Measurements from ENCODE around the gene ZNF138. TPM values are rescaled to one million over a fixed set of nuclear protein-coding genes. Genes with fewer than 3 reads are reported as not detected.
A peak's percentile ranks its signal among the peaks of the same experiment; 100 is the strongest.

Gene ZNF138
- total and polyA plus RNA-seq, 8 donors = 3.0 to 4.5 (median 3.6) TPM

DNA sequence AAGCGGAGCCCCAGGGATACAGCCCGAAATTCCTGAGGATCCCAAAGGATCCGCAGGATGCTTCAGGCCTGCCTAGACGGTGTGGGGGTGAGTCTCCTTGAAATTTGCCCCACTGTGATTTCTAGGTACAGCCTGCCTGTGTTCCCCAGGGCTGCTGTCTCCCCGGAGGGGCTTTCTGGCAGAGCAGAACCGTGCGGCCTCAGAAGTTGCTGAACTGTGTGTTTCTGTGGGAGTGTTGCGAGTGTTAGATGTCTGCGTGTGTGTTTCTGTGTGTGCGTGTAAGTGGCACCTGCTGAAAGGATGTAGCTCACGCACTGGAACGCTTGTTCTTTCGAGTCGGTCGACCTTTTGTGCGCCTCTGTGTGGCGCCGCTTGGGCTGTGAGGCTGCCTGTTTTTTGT lies 81.0 kb downstream of the ZNF138 start:
- ATAC-seq = no peak
- FAIRE-seq = no peak
- DNase-seq = no peak

DNA sequence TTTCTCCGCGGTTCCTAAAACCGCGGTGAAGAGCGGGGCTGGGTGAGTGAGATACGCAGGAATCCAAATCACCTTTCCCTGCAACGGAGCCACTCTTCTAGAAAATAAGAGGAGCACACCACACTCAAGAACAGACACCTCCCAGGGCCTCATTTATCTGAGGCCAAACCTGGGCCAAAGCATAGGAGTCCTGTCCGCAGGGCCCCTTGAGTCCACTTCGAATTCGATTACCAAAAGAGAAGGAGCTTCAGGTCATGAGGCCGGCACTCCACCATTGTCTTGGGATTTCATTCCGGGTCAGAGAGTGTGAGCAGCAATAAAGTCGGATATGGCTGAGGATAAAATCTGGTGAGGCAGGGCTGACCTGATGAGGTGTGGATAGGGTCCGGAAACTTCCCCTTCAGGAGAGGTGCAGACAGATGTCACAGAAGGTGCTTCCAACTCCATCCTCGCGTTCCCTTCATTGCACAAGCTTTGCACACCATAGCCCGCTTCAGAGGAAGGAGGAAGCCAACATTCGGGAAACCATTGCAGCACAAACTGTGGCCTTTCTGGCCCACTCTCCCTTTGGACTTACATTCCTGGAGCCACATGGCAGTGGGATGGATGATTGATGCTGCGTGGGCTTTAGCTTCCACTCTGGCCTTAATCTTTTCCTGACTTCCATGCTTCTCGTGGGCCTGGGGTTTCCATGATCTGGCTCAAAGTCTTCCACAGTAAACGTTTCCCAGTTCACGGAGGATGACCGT lies 81.6 kb downstream of the ZNF138 start:
- Histone ChIP-seq H3K27me3 (no peaks in the 10 kb centered on the region), H3K36me3 (no peaks in the 10 kb centered on the region), H3K4me3 (no peak overlapping the region), H3K27ac (no peak overlapping the region), H3K4me1 (no peaks in the 10 kb centered on the region), H3K9me3 (no peaks in the 10 kb centered on the region)
- intact Hi-C loops (cut with DNase I) = no loop called here
- TF ChIP-seq, protein P1, sequence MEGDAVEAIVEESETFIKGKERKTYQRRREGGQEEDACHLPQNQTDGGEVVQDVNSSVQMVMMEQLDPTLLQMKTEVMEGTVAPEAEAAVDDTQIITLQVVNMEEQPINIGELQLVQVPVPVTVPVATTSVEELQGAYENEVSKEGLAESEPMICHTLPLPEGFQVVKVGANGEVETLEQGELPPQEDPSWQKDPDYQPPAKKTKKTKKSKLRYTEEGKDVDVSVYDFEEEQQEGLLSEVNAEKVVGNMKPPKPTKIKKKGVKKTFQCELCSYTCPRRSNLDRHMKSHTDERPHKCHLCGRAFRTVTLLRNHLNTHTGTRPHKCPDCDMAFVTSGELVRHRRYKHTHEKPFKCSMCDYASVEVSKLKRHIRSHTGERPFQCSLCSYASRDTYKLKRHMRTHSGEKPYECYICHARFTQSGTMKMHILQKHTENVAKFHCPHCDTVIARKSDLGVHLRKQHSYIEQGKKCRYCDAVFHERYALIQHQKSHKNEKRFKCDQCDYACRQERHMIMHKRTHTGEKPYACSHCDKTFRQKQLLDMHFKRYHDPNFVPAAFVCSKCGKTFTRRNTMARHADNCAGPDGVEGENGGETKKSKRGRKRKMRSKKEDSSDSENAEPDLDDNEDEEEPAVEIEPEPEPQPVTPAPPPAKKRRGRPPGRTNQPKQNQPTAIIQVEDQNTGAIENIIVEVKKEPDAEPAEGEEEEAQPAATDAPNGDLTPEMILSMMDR (IDR thresholded peaks at IDR 0.05) = no peak
- WGBS, 2 donors = 79 to 84% methylated on average over 23 of the region's 23 CpGs
- FAIRE-seq = no peak
- ATAC-seq = no peak
- no peak for DNase-seq

More for the DNA sequence above, 81.0 kb downstream of the ZNF138 start:
- H3K4me3 ChIP-seq = no peak overlapping the region
- no peaks in the 10 kb centered on the region for H3K9me3 ChIP-seq
- TF ChIP-seq, protein P1 (IDR thresholded peaks at IDR 0.05) = no peak
- no peak overlapping the region for H3K27ac ChIP-seq
- H3K4me1 ChIP-seq = no peaks in the 10 kb centered on the region
- no peaks in the 10 kb centered on the region for H3K36me3 ChIP-seq
- no peaks in the 10 kb centered on the region for H3K27me3 ChIP-seq
- 77 to 79% methylated on average over 18 of the region's 18 CpGs for WGBS, 2 donors
- intact Hi-C loops (cut with DNase I) = no loop called here

DNA sequence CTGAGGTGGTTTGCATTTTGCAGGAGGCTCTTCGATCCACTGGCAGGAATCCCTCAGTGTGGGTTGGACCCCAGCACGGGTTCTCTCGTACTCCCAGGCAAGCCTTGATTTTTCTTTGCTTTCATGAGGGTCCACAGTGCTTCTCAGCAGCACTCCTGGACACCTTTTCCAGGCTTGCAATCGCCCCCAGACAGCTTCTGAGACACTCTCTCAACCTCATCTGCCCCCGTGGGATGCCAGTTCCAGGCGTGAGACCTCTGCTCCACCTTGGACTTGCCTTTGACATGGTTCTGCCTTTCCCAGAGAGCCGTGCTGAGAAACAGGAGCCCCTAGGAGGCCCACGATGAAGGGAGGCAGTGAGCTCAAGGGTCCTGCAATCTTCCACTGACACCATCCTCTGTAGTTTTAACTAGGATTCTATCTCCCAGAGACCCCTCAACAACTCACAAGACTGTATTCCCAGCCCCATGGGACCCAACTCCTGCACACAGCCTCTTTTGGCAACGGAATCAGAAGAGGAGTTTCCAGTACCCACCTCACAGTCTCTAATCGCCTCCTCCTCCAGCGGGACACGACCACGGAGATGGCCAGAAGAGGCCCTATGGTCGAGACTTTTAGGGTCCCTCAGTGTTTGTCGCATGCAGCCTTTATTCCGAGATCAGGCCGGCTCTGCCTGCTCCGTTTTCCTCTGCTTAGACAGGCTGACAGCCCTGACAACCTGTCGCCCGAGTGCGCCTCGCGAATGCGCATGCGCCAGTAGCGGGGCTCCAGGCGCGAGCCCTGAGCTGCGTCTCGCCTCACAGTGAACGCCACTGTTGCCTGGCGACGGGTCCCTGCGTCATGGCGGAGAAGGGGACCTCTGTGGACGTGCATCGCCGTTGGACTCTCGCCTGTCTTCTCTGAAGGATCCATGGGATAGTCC lies 82.8 kb downstream of the ZNF138 start:
- FAIRE-seq (no peak), ATAC-seq (peak; percentile 75 to 86 (median 82)), DNase-seq (peak in 5 of 6 donors; percentile 39 to 86 (median 63))
- Histone ChIP-seq H3K27me3 (no peaks in the 10 kb centered on the region), H3K36me3 (no peaks in the 10 kb centered on the region), H3K4me1 (no peaks in the 10 kb centered on the region), H3K4me3 (peak overlapping the region in 1 of 4 donors; percentile 33), H3K27ac (no peak overlapping the region), H3K9me3 (no peaks in the 10 kb centered on the region)
- intact Hi-C loops (cut with DNase I) = no loop called here
- WGBS, 2 donors = 15 to 20% methylated on average over 39 of the region's 39 CpGs
- TF ChIP-seq, protein P1 (IDR thresholded peaks at IDR 0.05) = no peak

DNA sequence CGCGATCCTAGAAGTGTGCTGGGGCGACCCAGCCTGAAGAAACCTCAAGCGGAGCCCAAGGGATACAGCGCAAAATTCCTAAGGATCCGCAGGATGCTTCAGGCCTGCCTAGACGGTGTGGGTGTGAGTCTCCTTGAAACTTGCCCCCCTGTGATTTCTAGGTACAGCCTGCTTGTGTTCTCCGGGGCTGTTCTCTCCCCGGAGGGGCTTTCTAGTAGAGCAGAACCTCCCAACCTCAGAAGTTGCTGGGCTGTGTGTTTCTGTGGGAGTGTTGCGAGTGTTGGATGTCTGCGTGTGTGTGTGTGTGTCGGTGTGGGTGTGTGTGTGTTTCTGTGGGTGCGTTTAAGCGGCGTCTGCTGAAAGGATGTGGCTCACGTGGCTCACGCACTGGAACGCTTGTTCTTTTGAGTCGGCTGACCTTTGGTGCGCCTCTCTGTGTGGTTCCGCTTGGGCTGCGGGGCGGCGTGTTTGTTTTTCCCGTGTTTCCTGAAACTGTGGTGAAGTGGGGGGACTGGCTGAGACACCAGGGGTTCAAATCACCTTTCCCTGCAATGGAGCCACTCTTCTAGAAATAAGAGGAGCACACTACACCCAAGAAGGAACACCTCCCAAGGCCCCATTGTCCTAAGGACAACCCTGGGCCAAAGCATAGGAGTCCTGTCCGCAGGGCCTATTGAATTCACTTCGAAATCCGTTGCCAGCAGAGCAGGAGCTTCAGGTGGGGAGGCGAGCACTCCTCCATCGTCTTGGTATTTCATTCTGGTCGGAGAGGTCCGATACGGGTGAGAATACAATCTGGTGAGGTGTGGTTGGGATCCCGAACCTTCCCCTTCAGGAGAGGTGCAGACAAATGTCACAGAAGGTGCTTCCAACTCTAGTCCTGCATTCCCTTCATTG lies 83.7 kb downstream of the ZNF138 start:
- no peaks in the 10 kb centered on the region for H3K27me3 ChIP-seq
- no peaks in the 10 kb centered on the region for H3K9me3 ChIP-seq
- FAIRE-seq (no peak), DNase-seq (no peak), ATAC-seq (no peak)
- 66 to 70% methylated on average over 34 of the region's 34 CpGs for WGBS, 2 donors
- TF ChIP-seq, protein P1 (IDR thresholded peaks at IDR 0.05) = no peak
- peak overlapping the region in 1 of 4 donors; percentile 33 for H3K4me3 ChIP-seq
- H3K27ac ChIP-seq = no peak overlapping the region
- H3K36me3 ChIP-seq = no peaks in the 10 kb centered on the region
- intact Hi-C loops (cut with DNase I) = no loop called here
- H3K4me1 ChIP-seq = no peaks in the 10 kb centered on the region

Data from pancreas (tissue), 10 donors.